GM18867 (cell line): Measurements from ENCODE around the gene ZNF282.

Experiments
- ATAC-seq: cut with Tn5 transposase; IDR thresholded peaks from one replicate; pipeline ENCODE4 v1.9.1; 2021; ENCODE audit warnings: mild to moderate bottlenecking, moderate library complexity; ENCODE audit not compliant: unreplicated experiment

Gene ZNF282

DNA sequence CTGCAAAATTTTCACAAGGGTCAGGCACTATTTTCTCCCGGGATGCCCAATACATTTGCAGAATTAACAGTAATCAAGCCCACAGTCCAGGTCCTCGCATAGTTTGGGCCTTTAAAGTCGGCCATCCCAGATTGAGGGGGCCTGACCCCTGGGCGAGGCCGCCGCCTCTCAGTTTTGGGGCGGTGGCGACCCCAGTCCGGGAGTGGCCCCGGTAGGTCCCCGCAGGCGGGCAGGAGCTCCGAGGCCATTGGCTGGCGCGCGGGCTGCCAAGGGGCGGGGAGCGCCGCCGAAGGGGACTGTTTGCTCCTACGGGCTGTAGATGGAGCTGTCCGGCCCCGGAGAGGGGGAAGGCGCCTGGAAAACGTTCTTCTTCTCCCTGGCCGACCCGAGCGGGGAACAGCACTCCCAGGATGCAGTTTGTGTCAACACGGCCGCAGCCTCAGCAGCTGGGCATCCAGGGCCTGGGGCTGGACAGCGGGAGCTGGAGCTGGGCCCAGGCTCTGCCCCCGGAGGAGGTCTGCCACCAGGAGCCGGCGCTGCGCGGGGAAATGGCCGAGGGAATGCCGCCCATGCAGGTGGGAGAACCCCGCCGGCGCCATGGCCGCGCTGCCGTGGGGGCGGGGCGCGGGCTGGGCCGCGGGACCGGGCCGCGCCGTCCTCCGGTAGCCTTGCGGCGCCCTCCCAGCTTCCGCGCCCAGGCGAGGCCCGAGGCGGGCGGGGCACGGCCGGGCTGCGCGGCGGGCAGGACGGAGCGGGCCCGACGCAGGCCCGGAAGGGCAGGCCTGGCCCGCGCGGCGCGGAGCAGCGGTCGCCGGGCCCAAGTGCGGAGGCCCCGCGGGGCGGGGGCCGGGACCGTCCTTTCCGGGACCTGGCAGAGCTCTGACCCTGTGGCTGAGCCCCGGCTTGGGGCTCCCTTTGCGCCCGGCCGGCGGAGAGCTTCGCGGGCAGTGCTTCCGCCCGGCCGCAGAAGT, at the start of gene ZNF282:
ZNF282 (plus strand) TSS at position 367 of the 971 bp plus-strand sequence; CDS start at position 411, 44 bp downstream.
- ATAC-seq = peak; percentile 91

GRCh38 chr7:149147072-149147751, 48.1 kb upstream of the ZNF282 start, which contains the start of gene ZNF398:
Gene ZNF398 (plus strand): TSS chr7:149147453. CDS start chr7:149147743, 290 bp downstream.
- ATAC-seq = peak; percentile 70

DNA sequence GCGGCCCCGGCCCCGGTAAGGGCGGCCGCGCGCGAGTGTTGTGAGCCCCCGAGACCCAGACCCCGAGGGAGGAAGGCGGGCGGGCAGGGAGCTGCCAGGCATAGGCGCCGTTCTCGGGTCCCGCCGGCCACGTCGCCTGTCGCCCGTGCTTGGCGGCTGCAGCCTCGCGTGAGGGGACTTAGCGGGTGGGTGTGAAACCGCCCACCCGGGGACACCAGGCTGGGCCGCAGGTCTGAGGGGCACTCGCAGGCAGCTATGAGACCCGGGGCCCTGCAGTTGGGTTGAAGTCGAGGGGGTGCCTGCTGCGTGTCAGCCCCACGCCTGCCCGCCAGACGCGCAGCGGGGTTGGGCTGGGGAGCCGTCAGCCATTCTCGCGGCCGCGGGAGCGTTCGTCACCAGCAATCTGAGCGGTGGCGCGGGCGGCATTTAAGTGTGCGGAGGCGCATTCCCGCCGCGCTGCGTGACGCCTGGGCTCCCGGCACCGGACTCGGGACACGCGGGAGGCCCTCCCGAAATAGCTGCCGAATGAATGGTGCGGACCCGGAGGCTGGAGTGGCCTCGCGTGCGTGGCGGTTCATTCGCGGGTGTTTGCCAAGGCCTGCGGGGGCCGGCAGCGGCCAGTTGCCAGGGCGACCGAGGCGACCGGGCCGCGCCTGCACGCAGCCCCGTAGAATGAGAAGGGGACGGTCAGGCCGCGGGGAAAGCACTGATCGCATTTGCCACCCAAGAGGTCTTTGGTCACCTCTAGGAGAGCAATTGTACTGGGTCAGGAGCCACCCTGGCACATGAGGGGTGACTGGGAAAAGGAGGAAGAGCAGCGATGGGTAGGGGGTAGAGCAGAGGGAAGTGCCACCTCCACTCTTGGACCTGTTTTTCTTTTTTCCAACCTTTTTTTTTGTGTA, 47.3 kb upstream of the ZNF282 start:
- ATAC-seq = peak; percentile 36

- no peak for ATAC-seq
Observed at GRCh38 chr7:149150981-149151380, 44.4 kb upstream of the ZNF282 start.

- no peak for ATAC-seq
Observed at GRCh38 chr7:149153346-149153745, 42.0 kb upstream of the ZNF282 start.

- ATAC-seq = no peak
Observed at GRCh38 chr7:149154056-149154455, 41.3 kb upstream of the ZNF282 start.

GRCh38 chr7:149156898-149157297, 38.4 kb upstream of the ZNF282 start:
- no peak for ATAC-seq

DNA sequence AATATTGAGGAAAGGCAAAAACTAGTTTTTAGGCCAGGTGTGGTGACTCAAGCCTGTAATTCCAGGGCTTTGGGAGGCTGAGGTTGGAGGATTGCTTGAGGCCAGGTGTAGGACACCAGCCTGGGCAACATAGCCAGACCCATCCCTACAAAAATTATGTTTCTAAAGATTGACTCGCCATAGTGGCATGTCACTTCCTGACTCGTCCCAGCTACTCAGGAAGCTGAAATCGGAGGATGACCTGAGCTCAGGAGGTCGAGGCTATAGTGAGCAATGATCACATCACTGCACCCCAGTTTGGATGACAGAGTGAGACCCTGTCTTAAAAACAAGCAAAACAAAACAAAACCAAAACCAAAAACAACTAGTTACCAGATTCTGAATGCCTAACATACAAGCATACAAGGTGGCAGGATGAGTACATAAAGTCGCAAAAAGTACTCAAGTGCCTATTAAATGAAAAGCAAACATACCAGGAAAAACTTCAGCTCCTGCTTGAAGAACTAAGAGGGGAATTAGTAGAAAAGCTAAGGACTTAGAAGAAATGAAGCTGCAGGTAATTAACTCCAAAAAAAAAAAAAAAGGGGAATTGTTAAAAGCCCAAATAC, 34.0 kb upstream of the ZNF282 start:
- ATAC-seq = no peak

DNA sequence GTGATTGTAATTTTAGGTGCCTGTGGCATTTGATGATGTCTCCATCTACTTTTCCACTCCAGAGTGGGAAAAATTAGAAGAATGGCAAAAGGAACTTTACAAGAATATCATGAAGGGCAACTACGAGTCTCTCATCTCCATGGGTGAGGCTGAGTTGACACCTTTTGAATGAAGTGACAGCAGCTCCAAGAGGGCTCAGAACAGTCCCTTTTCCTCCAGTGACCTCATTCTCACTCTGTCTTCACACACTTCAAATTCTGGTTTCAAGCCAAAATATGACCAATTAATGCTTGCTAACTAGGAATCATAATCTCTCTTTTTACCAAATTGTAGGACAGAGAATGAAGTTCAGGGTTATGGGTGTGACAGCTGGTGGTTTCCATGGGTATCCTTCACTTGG, 29.2 kb upstream of the ZNF282 start:
- ATAC-seq = no peak

DNA sequence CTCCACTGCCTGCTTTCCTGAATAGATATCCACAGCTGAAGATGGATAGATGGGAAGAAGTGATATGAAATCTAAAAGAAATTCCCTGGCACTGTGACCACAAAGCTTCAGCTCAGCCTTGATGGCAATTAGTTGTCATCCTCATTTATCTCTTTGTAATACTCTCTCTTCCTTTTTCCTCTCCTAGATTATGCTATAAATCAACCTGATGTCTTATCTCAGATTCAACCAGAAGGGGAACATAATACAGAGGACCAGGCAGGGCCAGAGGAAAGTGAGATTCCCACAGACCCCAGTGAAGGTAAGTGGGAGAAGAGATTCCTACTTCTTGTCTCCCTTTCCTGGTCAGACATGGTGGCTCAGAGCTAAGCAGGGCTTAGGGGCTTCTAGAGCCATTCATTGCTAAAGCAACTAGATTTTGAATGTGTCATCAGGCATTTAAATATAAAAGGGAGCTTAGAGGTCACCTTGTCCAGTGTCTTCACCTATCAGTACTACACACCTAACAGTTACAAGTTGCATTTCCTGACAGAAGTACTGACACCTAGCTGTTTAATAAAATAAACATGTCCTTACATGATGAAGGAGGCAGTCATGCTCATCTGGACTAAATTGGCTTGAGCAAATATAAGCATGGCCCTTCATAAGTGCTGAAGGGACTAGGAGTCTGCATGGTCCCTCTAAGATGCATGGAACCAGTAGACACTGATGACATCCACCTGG, 28.6 kb upstream of the ZNF282 start:
- ATAC-seq = no peak

DNA sequence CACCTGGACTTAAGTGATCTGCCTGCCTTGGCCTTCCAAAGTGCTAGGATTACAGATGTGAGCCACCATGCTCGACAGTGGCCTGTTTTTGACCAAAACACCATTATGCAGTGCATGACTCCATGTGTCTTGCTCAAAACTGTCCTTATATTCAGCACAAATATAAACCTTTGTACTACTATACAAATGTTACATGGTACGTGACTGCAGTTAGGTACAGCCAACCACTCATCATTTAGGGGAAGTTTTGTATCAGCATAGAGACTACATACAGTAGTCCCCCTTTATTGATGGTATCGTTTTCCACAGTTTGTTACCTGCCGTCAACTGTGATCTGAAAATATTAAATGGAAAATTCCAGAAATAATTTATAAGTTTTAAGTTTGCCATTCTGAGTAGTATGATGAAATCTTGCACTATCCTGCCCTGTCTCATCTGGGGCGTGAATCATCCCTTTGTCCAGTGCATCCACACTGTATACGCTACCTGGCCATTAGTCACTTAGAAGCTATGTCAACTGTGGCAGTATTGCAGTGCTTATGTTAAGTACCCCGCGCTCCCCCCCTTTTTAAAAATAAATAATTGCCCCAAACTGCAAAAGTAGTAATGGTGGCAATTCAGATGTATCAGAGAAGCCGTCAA, 23.3 kb upstream of the ZNF282 start:
- ATAC-seq = no peak

DNA sequence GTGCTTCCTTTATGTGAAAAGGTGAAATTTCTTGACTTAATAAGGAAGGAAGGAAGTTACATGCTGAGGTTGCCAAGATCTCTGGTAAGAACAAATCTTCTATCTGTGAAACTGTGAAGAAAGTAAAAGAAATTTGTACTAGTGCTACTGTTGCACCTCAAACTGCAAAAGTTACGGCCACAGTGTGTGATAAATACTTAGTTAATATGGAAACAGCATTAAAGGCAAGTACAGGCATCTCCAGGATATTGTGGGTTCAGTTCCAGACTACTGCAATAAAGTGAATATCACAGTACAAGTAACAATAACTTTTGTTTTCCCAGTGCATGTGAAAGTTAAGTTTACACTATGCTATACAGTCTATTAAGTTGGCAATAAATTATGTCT, 22.8 kb upstream of the ZNF282 start:
- no peak for ATAC-seq

- no peak for ATAC-seq
Observed at GRCh38 chr7:149175150-149175549, 20.2 kb upstream of the ZNF282 start.

DNA sequence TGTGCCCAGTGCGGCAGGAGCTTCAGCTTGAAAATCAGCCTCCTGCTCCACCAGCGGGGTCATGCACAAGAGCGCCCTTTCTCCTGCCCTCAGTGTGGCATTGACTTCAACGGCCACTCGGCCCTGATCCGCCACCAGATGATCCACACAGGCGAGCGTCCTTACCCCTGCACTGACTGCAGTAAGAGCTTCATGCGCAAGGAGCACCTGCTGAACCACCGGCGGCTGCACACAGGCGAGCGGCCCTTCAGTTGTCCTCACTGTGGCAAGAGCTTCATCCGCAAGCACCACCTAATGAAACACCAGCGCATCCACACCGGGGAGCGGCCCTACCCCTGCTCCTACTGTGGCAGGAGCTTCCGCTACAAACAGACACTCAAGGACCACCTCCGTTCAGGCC, 16.1 kb upstream of the ZNF282 start:
- ATAC-seq = no peak

DNA sequence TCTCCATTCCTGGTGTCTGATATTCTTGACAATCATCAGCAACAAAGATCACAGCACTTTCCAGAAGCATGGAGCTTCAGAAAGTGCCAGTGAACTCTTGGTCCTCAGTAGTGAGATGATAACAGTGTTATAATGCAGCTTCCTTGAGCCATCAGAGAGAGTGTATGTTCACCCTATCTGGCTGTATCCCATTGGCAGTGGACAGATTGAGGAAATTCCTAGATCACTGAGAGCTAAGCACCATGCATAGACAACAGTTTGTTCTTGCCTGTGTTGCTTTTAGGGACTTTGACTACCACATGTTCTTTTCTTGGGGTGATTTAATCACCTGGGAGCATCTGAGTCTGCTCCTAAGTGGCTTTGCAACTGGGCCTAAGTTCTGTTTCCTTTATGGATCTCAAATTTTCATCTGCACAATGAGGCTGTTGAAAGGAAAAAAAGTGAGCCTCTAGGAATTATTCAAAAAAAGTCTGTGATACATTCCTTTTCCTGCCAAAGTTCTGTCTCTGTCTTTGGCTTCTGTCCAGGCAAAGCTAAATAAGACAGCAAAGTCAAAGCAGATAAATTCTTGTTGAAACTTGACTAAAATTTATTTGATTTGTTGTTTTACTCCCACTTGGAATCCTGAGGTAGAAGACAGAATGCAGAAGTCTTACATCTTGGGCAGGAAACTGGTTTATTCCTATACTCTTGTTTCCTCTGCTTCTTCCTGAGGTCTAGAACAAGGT, 14.5 kb upstream of the ZNF282 start:
- ATAC-seq = no peak

DNA sequence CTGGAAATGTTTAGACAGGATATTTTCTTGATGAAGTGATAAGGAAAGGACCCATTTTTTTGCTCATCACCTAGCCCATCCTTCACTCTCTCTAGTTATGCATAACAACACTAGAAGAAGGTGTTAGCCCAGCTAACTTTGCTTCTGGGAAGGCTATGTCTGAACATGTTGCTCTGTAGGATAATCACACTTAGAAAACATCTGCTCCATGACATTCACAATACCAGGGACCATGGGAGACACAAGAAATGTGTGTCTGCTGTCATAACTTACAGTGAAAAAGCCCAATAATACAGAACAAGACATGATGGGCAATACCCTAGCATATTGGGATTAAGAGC, 13.9 kb upstream of the ZNF282 start:
- no peak for ATAC-seq

GRCh38 chr7:149184274-149184673, 11.1 kb upstream of the ZNF282 start:
- ATAC-seq = no peak

DNA sequence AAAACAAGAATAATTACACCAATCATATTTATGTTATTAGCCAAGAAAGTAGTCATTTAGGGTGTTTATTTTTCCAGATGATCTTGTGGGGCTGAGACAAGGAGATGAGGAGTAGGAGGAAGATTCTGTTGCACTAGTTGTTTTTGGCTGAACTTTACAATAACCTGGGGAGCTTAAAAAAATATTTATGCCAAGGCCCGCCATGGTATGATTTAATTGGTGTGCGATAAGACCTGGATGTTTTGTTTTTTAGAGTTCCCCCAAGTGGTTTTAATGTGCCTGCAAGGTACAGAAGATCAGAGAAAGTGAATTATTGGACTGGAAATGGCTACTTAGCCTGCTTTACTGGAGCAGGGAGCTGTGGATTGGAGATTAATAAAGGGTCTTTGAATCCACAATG, 7.1 kb upstream of the ZNF282 start:
- no peak for ATAC-seq
